ENCODE measurements around the gene SLAMF7. TPM values are rescaled to one million over a fixed set of nuclear protein-coding genes. Genes with fewer than 3 reads are reported as not detected.

The SLAMF7 gene
- total RNA-seq, 3 donors from 2014 or later: 6.4 to 12.7 (median 10.1) TPM

GRCh38 chr1:160731990-160732389 is 7.1 kb upstream of the SLAMF7 start:
- TF ChIP-seq CTCF (IDR thresholded peaks at IDR 0.05): no peak
- no peak for DNase-seq
- no peak for ATAC-seq
- Histone ChIP-seq H3K36me3 (ENCODE audit: low read depth) (no peaks in the 10 kb centered on the region), H3K4me1 (ENCODE audit: low read depth) (peaks cover 2% of the 10 kb centered on the region), H3K9me3 (no peaks in the 10 kb centered on the region), H3K4me3 (no peak overlapping the region)
- intact Hi-C loops (cut with DNase I, micrococcal nuclease): no loop called here

GRCh38 chr1:160733898-160734297 is 5.1 kb upstream of the SLAMF7 start:
- Histone ChIP-seq H3K36me3 (ENCODE audit: low read depth) (no peaks in the 10 kb centered on the region), H3K4me3 (no peak overlapping the region), H3K4me1 (ENCODE audit: low read depth) (no peaks in the 10 kb centered on the region), H3K9me3 (no peaks in the 10 kb centered on the region)
- DNase-seq (no peak), ATAC-seq (no peak)
- intact Hi-C loops (cut with DNase I, micrococcal nuclease): no loop called here
- TF ChIP-seq CTCF (IDR thresholded peaks at IDR 0.05): no peak

GRCh38 chr1:160734301-160734700 is 4.7 kb upstream of the SLAMF7 start:
- DNase-seq: no peak
- Histone ChIP-seq H3K4me3 (no peak overlapping the region), H3K36me3 (ENCODE audit: low read depth) (no peaks in the 10 kb centered on the region), H3K9me3 (no peaks in the 10 kb centered on the region), H3K4me1 (ENCODE audit: low read depth) (no peaks in the 10 kb centered on the region)
- intact Hi-C loops (cut with DNase I, micrococcal nuclease): no loop called here
- no peak for TF ChIP-seq CTCF (IDR thresholded peaks at IDR 0.05)
- ATAC-seq: no peak

- DNase-seq (no peak), ATAC-seq (no peak)
- no peak for TF ChIP-seq CTCF (IDR thresholded peaks at IDR 0.05)
- intact Hi-C loops (cut with DNase I, micrococcal nuclease): no loop called here
- Histone ChIP-seq H3K4me3 (no peak overlapping the region), H3K4me1 (ENCODE audit: low read depth) (no peaks in the 10 kb centered on the region), H3K9me3 (no peaks in the 10 kb centered on the region), H3K36me3 (ENCODE audit: low read depth) (no peaks in the 10 kb centered on the region)
Observed at GRCh38 chr1:160738271-160738670, 776 bp upstream of the SLAMF7 start.

GRCh38 chr1:160740133-160740688 is 1.2 kb downstream of the SLAMF7 start:
- no peak for ATAC-seq
- no peaks in the 10 kb centered on the region for H3K36me3 ChIP-seq (ENCODE audit: low read depth)
- intact Hi-C loops (cut with DNase I, micrococcal nuclease): no loop called here
- H3K9me3 ChIP-seq: no peaks in the 10 kb centered on the region
- TF ChIP-seq CTCF (IDR thresholded peaks at IDR 0.05): no peak
- DNase-seq: no peak
- no peak overlapping the region for H3K4me3 ChIP-seq
- H3K4me1 ChIP-seq (ENCODE audit: low read depth): no peaks in the 10 kb centered on the region

GRCh38 chr1:160741092-160741501 is 2.0 kb downstream of the SLAMF7 start:
- Histone ChIP-seq H3K4me1 (ENCODE audit: low read depth) (no peaks in the 10 kb centered on the region), H3K4me3 (no peak overlapping the region), H3K9me3 (no peaks in the 10 kb centered on the region), H3K36me3 (ENCODE audit: low read depth) (no peaks in the 10 kb centered on the region)
- TF ChIP-seq CTCF (IDR thresholded peaks at IDR 0.05): no peak
- no peak for DNase-seq
- intact Hi-C loops (cut with DNase I, micrococcal nuclease): no loop called here
- ATAC-seq: no peak
